ENCODE results near the gene PRIMPOL.

The PRIMPOL gene

GRCh38 chr4:184713887-184714286 lies 64.3 kb downstream of the PRIMPOL start:
- no peak for DNase-seq (ENCODE audit: extremely low read depth, insufficient read length)
- Histone ChIP-seq H3K27me3 (replicated peaks; ENCODE audit: control insufficient read depth, insufficient read depth, low read length) (no peaks in the 10 kb centered on the region), H3K36me3 (ENCODE audit: control insufficient read depth, insufficient read depth, low read length) (peaks cover 8% of the 10 kb centered on the region), H3K4me3 (replicated peaks; ENCODE audit: low read depth, low read length) (no peak overlapping the region)
- TF ChIP-seq CTCF (IDR thresholded peaks at IDR 0.05; ENCODE audit: insufficient read depth, low read length, poor library complexity, severe bottlenecking) = no peak

- H3K36me3 ChIP-seq (ENCODE audit: control insufficient read depth, insufficient read depth, low read length) = peaks cover 14% of the 10 kb centered on the region
- DNase-seq (ENCODE audit: extremely low read depth, insufficient read length) = no peak
- TF ChIP-seq CTCF (IDR thresholded peaks at IDR 0.05; ENCODE audit: insufficient read depth, low read length, poor library complexity, severe bottlenecking) = no peak
- no peak overlapping the region for H3K4me3 ChIP-seq (replicated peaks; ENCODE audit: low read depth, low read length)
- H3K27me3 ChIP-seq (replicated peaks; ENCODE audit: control insufficient read depth, insufficient read depth, low read length) = no peaks in the 10 kb centered on the region
Observed at GRCh38 chr4:184715526-184715925, 66.0 kb downstream of the PRIMPOL start.

- no peak for TF ChIP-seq CTCF (IDR thresholded peaks at IDR 0.05; ENCODE audit: insufficient read depth, low read length, poor library complexity, severe bottlenecking)
- no peak overlapping the region for H3K4me3 ChIP-seq (replicated peaks; ENCODE audit: low read depth, low read length)
- H3K36me3 ChIP-seq (ENCODE audit: control insufficient read depth, insufficient read depth, low read length) = peaks cover 14% of the 10 kb centered on the region
Observed at GRCh38 chr4:184719407-184719806, 69.9 kb downstream of the PRIMPOL start.

GRCh38 chr4:184721254-184721653 lies 71.7 kb downstream of the PRIMPOL start:
- Histone ChIP-seq H3K27me3 (replicated peaks; ENCODE audit: control insufficient read depth, insufficient read depth, low read length) (no peaks in the 10 kb centered on the region), H3K36me3 (ENCODE audit: control insufficient read depth, insufficient read depth, low read length) (peaks cover 13% of the 10 kb centered on the region), H3K4me3 (replicated peaks; ENCODE audit: low read depth, low read length) (no peak overlapping the region)
- DNase-seq (ENCODE audit: extremely low read depth, insufficient read length) = no peak
- no peak for TF ChIP-seq CTCF (IDR thresholded peaks at IDR 0.05; ENCODE audit: insufficient read depth, low read length, poor library complexity, severe bottlenecking)

More at GRCh38 chr4:184719407-184719806, 69.9 kb downstream of the PRIMPOL start:
- DNase-seq (ENCODE audit: extremely low read depth, insufficient read length) = no peak
- no peaks in the 10 kb centered on the region for H3K27me3 ChIP-seq (replicated peaks; ENCODE audit: control insufficient read depth, insufficient read depth, low read length)

GRCh38 chr4:184722798-184723197 lies 73.3 kb downstream of the PRIMPOL start:
- DNase-seq (ENCODE audit: extremely low read depth, insufficient read length) = no peak
- H3K27me3 ChIP-seq (replicated peaks; ENCODE audit: control insufficient read depth, insufficient read depth, low read length) = no peaks in the 10 kb centered on the region
- TF ChIP-seq CTCF (IDR thresholded peaks at IDR 0.05; ENCODE audit: insufficient read depth, low read length, poor library complexity, severe bottlenecking) = peak; percentile 6
- H3K36me3 ChIP-seq (ENCODE audit: control insufficient read depth, insufficient read depth, low read length) = peaks cover 12% of the 10 kb centered on the region
- no peak overlapping the region for H3K4me3 ChIP-seq (replicated peaks; ENCODE audit: low read depth, low read length)

GRCh38 chr4:184727430-184727829 lies 77.9 kb downstream of the PRIMPOL start:
- DNase-seq (ENCODE audit: extremely low read depth, insufficient read length) = no peak
- H3K36me3 ChIP-seq (ENCODE audit: control insufficient read depth, insufficient read depth, low read length) = peaks cover 2% of the 10 kb centered on the region
- no peak for TF ChIP-seq CTCF (IDR thresholded peaks at IDR 0.05; ENCODE audit: insufficient read depth, low read length, poor library complexity, severe bottlenecking)
- no peak overlapping the region for H3K4me3 ChIP-seq (replicated peaks; ENCODE audit: low read depth, low read length)
- no peaks in the 10 kb centered on the region for H3K27me3 ChIP-seq (replicated peaks; ENCODE audit: control insufficient read depth, insufficient read depth, low read length)
